DND-41 (cell line): Measurements from ENCODE around the gene CLEC2D.

Experiments used
- ATAC-seq: fragments of 200-7000 bp; cut with Tn5 transposase; 3 replicates; pipeline ENCODE4 v1.9.1; 2021; ENCODE audit warnings: low read depth; ENCODE audit not compliant: insufficient read depth
- DNase-seq: peaks from one replicate; pipeline ENCODE4 v3.0.0-alpha.2; 2020
- H2AFZ ChIP-seq: 2 replicates; pipeline ENCODE4 v1.6.0; 2012; ENCODE audit warnings: low read depth, low read length
- H3K27ac ChIP-seq: 2 replicates; pipeline ENCODE4 v1.5.1; 2012; ENCODE audit warnings: low read length, inconsistent platforms
- H3K27me3 ChIP-seq: fragments of 200-600 bp; sonication (generic); 2 replicates; pipeline ENCODE4 v1.6.0; 2012; ENCODE audit warnings: low read length, mild to moderate bottlenecking, inconsistent platforms; ENCODE audit not compliant: insufficient read depth, poor library complexity
- H3K36me3 ChIP-seq: 2 replicates; pipeline ENCODE4 v1.5.1; 2012; ENCODE audit warnings: low read length, inconsistent platforms; ENCODE audit not compliant: insufficient read depth
- H3K4me1 ChIP-seq: 2 replicates; pipeline ENCODE4 v1.5.1; 2012; ENCODE audit warnings: mild to moderate bottlenecking, low read length; ENCODE audit not compliant: insufficient read depth
- H3K4me2 ChIP-seq: 2 replicates; pipeline ENCODE4 v1.6.0; 2012; ENCODE audit warnings: mild to moderate bottlenecking, moderate library complexity, low read length, inconsistent platforms; ENCODE audit not compliant: insufficient read depth
- H3K4me3 ChIP-seq, 2 experiments: fragments of 200-600 bp in 1 of 2; shearing (Covaris generic) in 1 of 2; 2 replicates each; pipeline ENCODE4 v1.5.1; 2012 to 2016; ENCODE audit warnings: inconsistent platforms in 2 of 2, low read length in 2 of 2, mild to moderate bottlenecking in 2 of 2, low read depth in 1 of 2, moderate library complexity in 1 of 2
- H3K79me2 ChIP-seq: 2 replicates; pipeline ENCODE4 v1.6.0; 2012; ENCODE audit warnings: low read length, inconsistent platforms; ENCODE audit not compliant: insufficient read depth
- H3K9ac ChIP-seq: 2 replicates; pipeline ENCODE4 v1.6.0; 2012; ENCODE audit warnings: low read depth, mild to moderate bottlenecking, inconsistent platforms, low read length, moderate library complexity
- H3K9me3 ChIP-seq: 2 replicates; pipeline ENCODE4 v1.5.1; 2012; ENCODE audit warnings: low read length, moderate library complexity, mild to moderate bottlenecking, inconsistent platforms; ENCODE audit not compliant: insufficient read depth, severe bottlenecking
- H4K20me1 ChIP-seq: 2 replicates; pipeline ENCODE4 v1.6.0; 2012; ENCODE audit warnings: low read length; ENCODE audit not compliant: insufficient read depth
- EZH2 ChIP-seq: IDR thresholded peaks from 3 replicates; pipeline ENCODE4 v1.6.1; 2012; ENCODE audit warnings: borderline replicate concordance, low read depth, mild to moderate bottlenecking, moderate library complexity, low read length, inconsistent platforms; ENCODE audit not compliant: severe bottlenecking
- TF ChIP-seq, protein P1 (sequence below): IDR thresholded peaks from 2 replicates; pipeline ENCODE4 v1.5.1; 2012; ENCODE audit warnings: borderline replicate concordance, low read length, moderate library complexity, mild to moderate bottlenecking; ENCODE audit not compliant: poor library complexity, severe bottlenecking; ENCODE audit errors: extremely low read depth

The CLEC2D gene

DNA sequence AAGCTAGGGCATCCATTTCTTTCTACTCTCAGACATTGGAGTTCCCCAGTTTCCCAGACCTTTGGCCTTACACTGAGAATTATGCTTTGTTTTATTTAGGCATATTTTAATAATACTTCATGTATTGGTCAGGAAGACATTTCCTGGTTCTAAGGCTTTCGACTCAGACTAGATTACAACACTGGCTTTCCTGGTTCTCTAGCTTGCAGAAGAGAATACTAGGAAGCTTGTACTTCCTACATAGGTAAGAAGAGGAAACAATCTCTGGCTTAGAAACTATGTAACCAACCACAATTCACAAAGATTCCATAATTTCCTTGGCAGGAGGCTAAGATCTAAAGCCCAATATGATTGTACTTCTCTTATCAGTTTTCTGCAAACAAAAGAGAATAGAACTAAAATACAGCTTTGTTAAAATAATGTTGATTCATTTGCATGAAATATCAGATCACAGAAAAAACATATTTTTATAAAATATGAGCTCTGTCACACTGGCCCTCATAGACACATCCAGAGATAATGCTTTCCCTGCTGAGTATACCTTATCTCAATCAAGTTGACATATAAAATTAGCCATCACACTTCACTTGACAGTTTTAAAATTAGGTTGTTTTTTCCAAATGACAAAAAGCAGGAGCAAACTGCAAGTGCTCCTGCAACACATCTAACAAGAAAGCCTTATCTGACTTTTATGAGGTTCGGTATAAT, 30.5 kb downstream of the CLEC2D start:
- no peak for TF ChIP-seq EZH2
- TF ChIP-seq, protein P1, sequence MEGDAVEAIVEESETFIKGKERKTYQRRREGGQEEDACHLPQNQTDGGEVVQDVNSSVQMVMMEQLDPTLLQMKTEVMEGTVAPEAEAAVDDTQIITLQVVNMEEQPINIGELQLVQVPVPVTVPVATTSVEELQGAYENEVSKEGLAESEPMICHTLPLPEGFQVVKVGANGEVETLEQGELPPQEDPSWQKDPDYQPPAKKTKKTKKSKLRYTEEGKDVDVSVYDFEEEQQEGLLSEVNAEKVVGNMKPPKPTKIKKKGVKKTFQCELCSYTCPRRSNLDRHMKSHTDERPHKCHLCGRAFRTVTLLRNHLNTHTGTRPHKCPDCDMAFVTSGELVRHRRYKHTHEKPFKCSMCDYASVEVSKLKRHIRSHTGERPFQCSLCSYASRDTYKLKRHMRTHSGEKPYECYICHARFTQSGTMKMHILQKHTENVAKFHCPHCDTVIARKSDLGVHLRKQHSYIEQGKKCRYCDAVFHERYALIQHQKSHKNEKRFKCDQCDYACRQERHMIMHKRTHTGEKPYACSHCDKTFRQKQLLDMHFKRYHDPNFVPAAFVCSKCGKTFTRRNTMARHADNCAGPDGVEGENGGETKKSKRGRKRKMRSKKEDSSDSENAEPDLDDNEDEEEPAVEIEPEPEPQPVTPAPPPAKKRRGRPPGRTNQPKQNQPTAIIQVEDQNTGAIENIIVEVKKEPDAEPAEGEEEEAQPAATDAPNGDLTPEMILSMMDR = no peak
- peaks cover 25% of the 10 kb centered on the region for H3K4me1 ChIP-seq
- no peak overlapping the region for H2AFZ ChIP-seq
- 0 out of 2 replicates have a peak, but pooled peaks cover 4% of the 10 kb centered on the region for H3K36me3 ChIP-seq
- no peaks in the 10 kb centered on the region for H4K20me1 ChIP-seq
- H3K4me2 ChIP-seq = no peak overlapping the region
- no peaks in the 10 kb centered on the region for H3K27me3 ChIP-seq
- no peak overlapping the region for H3K4me3 ChIP-seq
- H3K79me2 ChIP-seq = no peaks in the 10 kb centered on the region
- no peak overlapping the region for H3K9ac ChIP-seq
- H3K9me3 ChIP-seq = peaks cover 9% of the 10 kb centered on the region
- no peak for ATAC-seq
- no peak overlapping the region for H3K27ac ChIP-seq
- no peak for DNase-seq

DNA sequence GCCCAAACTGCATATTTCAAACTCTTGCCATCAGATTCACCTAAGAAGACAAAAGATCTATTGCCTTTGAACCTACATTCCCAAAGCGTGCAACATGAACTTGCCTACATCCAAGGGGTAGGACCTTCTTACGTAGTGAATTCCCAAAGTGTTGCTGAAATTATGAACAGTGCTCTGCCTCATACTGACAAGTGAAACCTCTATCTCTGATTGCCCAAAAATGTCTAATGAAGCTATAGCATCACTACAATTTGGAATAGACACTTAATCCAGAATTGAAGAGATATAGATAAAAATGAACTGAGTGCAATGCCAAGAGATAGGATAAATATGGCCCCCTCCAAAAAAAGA, 31.1 kb downstream of the CLEC2D start:
- DNase-seq = no peak
- no peak overlapping the region for H3K4me2 ChIP-seq
- H3K4me3 ChIP-seq = no peak overlapping the region
- H2AFZ ChIP-seq = no peak overlapping the region
- no peaks in the 10 kb centered on the region for H4K20me1 ChIP-seq
- H3K4me1 ChIP-seq = peaks cover 25% of the 10 kb centered on the region
- H3K27ac ChIP-seq = no peak overlapping the region
- 0 out of 2 replicates have a peak, but pooled peaks cover 2% of the 10 kb centered on the region for H3K36me3 ChIP-seq
- no peak for TF ChIP-seq EZH2
- TF ChIP-seq, protein P1 = no peak
- H3K9ac ChIP-seq = no peak overlapping the region
- no peaks in the 10 kb centered on the region for H3K27me3 ChIP-seq
- peaks cover 9% of the 10 kb centered on the region for H3K9me3 ChIP-seq
- H3K79me2 ChIP-seq = no peaks in the 10 kb centered on the region
- no peak for ATAC-seq

DNA sequence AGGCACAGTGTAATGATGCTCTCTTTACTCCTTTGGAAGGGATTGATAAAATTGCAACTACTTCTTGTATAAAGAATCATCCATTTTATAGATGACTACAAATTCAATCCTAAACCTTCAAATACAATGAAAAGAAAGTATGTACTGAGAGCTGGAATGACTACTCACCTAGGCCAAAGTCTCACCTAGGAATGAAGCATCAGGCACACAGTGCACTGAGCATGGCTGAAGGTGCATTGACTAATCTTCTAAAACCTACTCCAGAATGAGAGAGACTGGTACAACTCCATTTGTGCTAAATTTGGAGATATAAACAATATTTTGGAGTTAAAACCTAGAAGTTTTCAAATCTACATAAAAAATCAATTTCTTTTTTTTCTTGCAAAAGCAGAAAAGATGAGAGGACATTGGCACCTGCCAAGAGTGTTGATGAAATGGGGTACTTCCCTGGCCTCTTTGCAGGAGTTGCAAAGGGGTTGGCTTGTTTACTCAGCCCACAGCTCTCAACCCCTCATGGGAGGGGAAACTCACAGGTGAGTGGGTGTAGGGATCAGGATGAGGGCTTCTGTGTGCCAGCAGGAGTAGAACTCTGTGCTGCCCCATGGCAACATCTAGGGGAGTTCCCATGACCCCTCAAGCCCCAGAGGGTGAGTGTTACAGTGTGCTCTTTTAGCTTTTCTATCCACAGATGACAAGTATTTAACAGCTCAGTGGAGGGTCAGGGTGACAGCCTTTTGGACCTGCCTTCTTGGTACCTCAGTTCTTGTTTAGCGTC, 32.1 kb downstream of the CLEC2D start:
- Histone ChIP-seq H3K27me3 (no peaks in the 10 kb centered on the region), H3K9me3 (peaks cover 7% of the 10 kb centered on the region), H3K4me3 (peak overlapping the region in 1 of 2 experiments; percentile 53; a peak in 3 of 4 replicates), H4K20me1 (no peaks in the 10 kb centered on the region), H3K36me3 (0 out of 2 replicates have a peak, but pooled peaks cover 2% of the 10 kb centered on the region), H3K27ac (peak overlapping the region; percentile 95), H2AFZ (peak overlapping the region; percentile 69), H3K4me2 (peak overlapping the region; percentile 77), H3K9ac (peak overlapping the region; percentile 60), H3K79me2 (no peaks in the 10 kb centered on the region), H3K4me1 (peaks cover 31% of the 10 kb centered on the region)
- ATAC-seq (peak; percentile 52), DNase-seq (peak; percentile 39)
- no peak for TF ChIP-seq EZH2
- TF ChIP-seq, protein P1 = no peak
